ENCODE measurements around the gene NRP1. TPM values are rescaled to one million over a fixed set of nuclear protein-coding genes. Genes with fewer than 3 reads are reported as not detected.
"Not testable (repeated sequence)": the region's sequence is repeated elsewhere in the genome, so short reads cannot be mapped to it uniquely, and the experiment has no call there.

NRP1 gene
- total RNA-seq, 1 donor from 2014 or later, result 209 TPM

DNA sequence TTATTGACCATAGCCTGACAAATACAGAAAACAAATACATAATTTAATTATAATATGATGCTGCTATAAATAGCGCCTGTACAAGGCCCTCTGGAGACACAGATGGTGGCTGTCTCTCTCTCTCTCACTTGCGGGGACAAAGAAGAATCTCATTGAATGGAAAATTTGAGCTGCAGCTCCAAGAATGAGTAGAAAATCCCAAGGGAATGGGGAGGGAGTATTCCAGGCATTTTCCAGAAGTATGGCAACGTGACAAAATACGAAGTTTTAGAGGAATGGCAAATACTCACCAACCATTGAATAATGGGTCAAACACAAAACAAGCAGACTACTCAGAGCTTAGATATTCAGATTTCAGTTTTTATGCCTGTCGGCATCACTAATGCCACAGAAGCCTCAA, 179.9 kb downstream of the NRP1 start:
- DNase-seq (ENCODE audit: extremely low read depth, low read depth, low spot score), result no peak

DNA sequence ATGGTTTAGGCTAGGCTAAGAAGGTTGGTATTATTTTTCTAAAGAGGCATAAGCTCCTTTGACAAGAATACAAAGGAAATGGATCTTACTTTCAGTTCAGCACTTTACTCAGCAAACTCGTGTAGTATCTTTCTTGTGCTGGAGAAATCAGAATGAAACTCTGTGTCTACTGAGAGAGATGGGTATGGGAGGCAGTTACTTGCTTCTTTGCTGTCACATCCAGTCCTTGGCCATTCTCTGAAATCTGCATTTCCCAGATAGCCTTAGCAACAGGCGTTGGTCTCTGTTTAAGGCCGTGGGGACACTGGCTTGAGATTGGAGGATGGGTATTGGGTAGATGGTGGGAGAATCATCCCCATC, 180.5 kb downstream of the NRP1 start:
- no peak for DNase-seq (ENCODE audit: extremely low read depth, low read depth, low spot score)

DNA sequence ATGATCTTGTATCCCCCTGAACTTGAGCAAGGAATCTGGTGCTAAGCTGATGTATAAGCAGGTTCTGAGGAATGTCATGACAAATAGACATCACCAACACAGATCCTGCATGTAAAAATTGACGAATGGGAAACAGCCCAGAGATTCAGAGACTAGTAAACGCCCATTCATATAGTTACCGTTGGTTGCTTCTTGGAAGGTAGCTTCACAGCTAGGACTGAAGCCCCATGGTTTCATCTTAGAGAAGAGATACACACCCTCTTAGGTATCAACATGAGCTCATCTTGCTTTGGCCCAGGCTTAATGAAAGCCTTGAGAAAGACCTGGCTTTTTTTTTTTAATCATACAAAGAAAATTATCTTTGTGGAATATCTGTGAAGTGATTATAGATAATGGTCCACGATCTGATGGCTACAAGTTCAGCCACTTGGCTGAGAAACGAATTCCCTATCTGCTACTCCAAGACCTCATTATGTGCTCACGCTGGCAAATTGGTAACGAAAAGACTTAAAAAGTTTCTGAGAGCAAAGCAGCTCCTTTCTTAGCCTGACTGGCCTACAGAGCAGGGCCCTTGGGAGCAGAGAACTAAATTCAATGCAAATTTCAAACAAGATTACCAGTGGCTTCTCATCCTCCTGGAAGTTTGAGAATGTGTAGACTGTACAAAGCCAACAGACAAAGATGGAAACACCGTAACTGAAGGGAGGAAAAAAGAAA, 181.1 kb downstream of the NRP1 start:
- no peak for DNase-seq (ENCODE audit: extremely low read depth, low read depth, low spot score)

DNA sequence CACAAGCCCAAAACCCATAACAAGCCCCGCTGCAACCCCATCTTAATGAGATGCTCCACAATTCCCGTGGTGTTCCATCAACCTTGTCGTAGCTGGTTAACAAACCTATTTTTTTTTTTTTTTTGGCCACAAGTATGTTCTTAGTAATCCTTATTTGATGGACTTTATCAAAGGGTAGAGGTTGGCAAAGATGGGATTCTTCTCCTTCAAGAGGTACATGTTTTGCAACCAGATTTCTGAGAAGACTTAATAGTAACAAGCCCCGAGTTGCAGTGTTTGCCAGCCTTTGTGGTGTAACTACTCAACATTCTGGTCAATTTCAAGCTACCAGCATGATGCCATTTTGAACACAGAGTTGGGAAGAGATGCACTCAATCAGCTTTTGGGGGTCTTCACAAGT, 181.7 kb downstream of the NRP1 start:
- no peak for DNase-seq (ENCODE audit: extremely low read depth, low read depth, low spot score)

DNA sequence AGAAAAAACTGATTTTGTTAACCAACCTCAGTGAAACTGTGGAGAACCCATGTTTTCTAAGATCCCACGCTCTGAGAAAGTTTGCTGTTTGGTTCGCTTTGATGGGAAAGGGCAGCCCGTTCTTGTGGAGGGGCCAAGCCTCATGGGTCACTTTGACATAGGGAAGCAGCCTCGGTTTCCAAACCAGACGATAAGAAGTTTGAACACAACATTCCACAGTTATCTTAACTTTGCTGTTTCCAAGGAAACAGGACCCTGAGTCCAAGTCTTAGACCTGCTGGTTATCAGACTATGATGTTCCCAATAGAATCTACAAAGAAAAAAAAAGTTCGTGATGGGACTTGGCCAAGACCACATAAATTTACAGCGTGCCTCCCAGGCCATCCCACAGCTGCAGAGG, 182.3 kb downstream of the NRP1 start:
- no peak for DNase-seq (ENCODE audit: extremely low read depth, low read depth, low spot score)

DNA sequence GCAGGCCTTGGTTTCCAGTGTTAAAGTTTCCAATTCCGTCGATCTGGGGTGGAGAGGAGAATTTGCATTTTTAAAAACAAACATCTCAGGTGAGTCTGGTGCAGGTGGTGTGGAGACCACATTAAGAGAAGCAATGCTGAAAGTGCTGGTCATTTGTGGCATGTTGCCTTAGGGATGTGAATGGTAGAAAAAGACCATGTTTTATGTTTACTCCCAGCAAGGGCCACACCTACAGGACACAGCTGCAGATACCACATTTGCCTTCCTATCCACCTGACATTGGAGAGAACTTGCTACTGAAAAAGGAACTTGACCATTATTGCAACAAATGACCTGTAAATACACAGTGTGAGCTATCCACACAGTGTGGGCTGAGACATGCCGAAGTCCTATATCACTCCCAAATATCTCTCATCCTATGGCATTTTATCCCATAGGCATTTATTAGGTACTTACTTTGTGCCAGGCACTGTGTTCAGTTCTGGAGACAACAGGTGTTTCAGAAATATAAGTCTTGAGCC, 183.1 kb downstream of the NRP1 start:
- no peak for DNase-seq (ENCODE audit: extremely low read depth, low read depth, low spot score)

DNA sequence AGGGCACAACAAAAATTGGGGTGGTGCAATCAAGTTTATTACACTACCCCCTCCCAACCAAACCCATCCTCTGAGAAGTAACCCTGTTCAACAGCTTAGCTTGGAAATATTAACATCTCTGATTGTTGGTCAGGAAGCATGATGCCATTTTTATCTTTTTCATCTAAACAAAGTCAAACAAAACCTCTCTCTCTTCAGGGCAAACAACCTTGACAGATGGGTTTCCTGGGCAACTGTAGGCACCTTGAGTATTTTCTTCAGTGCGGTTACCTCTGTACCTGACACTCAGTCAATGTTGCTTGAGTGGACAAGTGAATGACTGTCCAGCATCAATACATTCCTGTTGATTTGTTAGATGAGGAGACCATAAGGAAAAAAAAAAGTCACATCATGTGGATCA, 183.6 kb downstream of the NRP1 start:
- no peak for DNase-seq (ENCODE audit: extremely low read depth, low read depth, low spot score)

DNA sequence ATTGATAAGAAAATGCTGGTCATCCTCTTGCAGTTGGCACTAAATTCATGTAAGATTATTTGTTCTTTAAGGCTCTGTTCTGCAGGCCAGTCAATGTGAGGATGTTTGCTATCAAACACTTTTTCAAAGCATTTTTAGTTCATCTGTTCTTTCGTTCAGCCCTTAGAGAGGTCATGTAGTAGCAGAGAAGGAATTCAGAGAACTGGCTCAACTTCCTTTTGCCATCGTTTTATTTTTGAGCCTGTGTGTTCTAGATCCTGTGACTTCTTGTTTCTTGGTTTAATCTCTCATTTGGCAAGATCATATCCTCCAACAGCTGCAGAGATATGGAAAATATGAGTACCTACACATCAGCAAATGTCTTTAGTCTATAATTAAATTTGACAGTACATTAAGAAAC, 184.3 kb downstream of the NRP1 start:
- no peak for DNase-seq (ENCODE audit: extremely low read depth, low read depth, low spot score)

DNA sequence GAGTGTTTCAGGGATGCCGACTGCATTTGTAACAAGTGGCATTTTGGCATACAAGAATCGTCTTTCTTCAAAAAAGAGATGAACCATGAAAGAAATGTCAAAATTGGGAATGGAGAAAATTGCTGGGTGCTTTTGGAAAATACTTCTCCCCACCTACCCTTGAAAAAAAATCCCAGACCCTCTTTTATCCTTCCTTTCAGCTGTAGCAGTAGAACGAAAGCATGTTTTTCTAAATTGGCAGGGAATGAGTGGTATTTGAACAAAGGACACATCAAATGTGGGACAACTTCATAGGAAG, 187.5 kb downstream of the NRP1 start:
- no peak for DNase-seq (ENCODE audit: extremely low read depth, low read depth, low spot score)

DNA sequence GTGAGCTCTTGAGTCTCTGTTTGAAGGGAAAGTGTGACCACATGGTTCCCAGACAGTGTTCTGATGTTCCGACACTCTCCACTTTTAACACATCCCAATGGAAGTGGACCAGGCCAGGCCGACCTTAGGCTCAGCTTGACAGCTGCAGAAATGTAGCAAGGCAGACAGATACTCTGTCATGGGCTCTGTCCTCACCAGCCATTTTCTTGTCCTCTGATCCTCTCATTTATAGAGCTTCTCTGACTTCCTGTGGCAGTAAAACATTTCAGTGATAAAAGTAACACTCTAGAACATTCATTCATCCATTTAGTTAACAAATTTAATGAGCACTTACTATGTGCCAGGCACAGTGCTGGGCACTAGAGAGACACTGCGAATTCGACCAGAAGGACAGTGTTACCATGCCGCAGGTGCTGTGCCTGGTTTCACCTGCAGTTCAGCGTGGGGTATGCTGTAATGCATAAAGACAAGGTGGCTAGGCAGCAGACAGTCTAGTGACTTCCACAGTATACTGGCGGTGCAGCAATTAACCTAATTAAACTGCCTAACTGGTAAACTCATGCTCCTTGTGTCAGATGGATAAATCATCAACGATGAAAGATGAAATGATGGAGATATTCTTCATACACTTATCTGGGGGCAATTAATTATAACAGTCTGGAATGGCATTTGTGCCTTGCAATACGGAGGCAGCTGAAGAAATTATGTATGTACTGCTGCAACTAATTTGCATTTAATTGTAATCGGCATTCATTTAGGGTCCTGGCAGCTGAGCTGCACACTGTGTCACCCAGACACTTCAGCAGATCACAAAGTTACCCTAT, 188.1 kb downstream of the NRP1 start:
- no peak for DNase-seq (ENCODE audit: extremely low read depth, low read depth, low spot score)

DNA sequence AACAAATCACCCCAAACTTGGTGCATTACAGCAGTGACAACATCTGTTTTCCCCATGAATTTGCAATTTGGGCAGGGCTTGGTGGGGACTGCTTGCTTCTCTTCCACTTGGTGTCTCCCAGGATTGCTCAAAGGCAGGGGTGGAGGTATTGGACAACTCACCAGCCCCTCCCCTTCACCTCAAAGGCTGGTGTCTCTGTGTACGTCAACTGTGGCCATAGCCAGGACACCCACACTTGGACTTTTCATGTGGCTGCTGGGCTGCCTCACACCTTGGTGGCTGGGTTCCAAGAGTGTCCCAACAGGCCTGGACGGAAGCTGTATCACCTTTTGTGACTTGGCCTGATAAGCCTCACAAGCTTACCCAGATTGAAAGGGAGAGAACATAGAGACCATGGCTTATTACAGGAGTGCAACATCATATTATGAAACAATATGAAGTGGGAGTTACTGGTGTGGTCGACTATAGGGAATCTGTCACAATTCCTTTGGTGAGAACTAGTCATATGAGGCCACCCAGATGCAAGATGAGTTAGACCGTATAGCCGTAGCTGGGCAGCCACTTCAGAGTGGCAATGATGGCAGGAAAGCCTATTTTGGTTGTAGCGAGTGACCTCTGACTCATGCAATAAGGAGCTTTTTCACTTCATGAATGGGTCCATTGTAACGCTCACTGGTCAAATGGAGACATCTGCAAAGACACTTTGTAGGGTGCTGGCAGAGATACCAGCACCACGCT, 188.8 kb downstream of the NRP1 start:
- no peak for DNase-seq (ENCODE audit: extremely low read depth, low read depth, low spot score)

DNA sequence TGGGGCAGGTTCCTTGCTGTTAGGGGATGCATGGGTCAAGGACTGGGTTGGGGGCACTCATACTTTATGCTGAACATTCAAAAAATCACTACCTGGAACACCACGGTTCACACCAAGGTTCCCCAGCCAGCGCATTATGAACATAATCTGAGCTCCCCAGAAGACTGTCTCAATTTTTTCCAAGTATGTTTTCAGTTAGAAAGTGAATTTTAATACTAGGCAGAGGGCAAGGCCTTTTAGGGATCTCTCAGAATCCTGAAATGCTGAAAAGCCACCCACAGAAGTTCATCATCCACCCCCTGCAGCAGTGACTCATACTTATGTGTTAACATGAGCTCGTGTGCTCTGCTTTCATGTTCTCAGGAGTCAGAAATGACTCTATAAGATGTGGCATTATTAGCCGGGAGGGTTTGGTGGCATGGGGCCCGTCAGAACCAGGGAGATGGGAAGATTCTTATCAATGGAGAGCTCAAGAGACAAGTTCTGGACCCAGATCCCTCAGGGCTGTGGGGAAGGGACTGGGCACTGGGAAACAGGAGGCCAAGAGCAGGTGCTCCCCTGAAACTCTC, 191.2 kb downstream of the NRP1 start:
- DNase-seq (ENCODE audit: extremely low read depth, low read depth, low spot score), result no peak

DNA sequence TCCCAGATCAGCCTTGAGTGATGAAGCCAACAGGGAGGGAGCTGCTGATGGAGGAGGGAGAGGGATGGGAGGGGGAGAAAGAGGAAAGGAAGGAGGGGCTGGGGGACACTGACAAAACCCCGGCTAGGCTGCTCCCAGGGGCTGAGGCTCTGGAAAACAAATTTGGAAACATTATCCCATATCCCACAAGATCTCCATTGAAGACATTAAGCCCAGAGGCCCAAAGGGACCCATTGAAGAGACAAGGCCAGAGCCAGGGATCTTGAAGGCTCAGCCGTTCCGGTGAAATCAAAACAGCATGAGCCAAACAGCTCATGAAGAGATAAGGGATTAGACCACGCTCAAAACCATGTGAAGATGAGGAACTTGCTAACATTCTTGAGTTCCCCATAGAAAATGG, 192.2 kb downstream of the NRP1 start:
- DNase-seq (ENCODE audit: extremely low read depth, low read depth, low spot score), result no peak

DNA sequence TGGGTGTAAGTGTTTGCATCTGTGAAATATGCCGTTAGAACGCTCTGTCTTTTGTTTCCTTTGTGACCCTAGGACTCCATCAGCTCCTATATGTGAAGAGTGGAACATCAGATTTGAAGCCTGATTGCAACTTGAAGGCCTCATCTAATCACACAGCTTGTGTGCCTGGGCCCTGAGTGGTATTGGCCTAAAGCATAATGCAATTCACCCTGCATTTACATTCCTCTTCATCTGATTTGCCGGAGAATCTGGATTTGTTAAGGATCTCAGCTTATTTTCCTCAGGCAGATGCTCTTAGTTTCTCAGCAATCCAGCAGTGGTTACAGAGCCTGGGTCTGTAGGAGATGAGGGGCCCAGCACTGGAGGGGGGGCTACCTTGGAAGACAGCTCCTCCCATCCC, 193.2 kb downstream of the NRP1 start:
- DNase-seq (ENCODE audit: extremely low read depth, low read depth, low spot score), result no peak

DNA sequence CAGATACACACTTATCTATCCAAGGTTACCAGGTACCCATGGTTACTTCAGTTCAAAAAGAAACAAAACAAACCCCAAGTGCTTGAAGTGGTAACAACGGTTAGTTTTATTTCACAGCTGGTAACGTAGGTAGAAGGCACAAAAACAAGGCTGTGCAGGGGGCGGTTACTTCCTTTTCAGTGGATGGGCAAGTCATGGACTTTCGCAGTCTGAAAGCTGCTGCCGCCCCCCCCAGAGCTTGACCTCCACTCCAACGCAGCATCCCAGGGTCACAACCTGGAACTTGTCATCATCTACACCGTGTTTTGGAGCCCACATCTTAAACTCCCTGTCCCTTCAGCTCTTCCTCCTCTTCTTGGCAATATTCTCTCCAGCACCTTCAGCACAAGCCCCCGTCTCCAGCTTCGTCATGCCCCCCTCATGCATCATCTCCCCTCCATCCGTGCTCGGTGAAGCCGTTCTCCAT, 195.3 kb downstream of the NRP1 start:
- DNase-seq (ENCODE audit: extremely low read depth, low read depth, low spot score), result no peak

DNA sequence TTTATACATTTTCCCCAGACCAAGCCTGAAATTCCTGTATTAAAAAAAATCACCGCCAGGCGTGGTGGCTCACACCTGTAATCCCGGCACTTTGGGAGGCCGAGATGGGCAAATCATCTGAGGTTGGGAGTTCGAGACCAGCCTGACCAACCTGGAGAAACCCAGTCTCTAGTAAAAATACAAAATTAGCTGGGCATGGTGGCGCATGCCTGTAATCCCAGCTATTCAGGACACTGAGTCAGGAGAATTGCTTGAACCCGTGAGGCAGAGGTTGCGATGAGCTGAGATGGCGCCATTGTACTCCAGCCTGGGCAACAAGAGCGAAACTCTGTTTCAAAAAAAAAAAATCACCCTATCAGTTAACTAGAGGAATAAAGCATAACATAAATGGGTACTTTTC, 195.8 kb downstream of the NRP1 start:
- not testable (repeated sequence) for DNase-seq (ENCODE audit: extremely low read depth, low read depth, low spot score)

DNA sequence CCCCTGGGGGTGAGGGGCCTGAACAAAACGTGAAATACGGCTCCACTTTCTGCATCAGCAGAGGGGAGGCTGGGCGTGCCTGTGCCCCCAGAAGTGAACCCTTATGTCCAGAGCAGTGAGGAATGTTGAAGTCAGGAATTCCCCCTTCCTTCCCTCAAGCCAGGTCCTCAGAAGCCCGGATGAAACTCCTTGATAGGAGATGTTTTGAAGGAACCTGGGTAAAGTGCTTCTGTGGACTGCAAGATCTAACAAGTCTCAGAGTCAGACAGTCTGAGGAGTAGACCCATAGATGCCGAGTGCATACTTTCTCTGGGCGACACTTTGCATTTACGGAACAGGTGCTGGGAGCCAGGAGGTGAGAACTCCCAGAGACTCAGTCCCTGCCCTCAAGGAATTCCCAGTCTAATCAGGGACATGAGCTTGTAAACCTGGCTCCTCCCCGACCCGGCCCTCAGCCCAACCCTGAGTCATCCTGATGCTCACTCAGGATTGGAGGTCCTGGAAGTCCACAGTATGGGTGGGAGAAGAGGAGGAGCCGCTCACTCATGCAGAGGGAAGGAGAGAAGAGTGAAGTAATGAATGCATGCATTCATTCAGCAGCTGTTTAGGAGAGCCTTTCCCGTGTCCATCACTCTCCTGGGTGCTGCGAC, 197.0 kb downstream of the NRP1 start:
- DNase-seq (ENCODE audit: extremely low read depth, low read depth, low spot score), result no peak

DNA sequence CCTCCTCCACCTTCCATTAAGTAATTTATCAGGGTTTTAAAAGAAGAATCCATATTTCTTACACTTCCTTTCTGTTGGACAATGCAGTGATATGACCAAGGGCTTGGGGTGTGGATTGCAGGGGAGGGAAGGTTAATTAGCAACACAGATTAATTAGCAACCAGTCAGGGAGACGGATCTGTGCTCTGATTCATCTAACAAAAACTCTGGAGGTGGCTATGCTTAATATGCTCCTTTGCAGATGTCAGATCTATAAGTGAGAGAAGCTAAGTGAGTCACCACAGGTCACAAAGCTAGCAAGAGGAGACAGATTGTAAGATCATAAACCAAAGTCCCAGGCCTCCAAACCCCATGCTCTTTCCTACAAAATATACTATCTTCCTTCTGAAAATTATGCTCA, 197.7 kb downstream of the NRP1 start:
- no peak for DNase-seq (ENCODE audit: extremely low read depth, low read depth, low spot score)

DNA sequence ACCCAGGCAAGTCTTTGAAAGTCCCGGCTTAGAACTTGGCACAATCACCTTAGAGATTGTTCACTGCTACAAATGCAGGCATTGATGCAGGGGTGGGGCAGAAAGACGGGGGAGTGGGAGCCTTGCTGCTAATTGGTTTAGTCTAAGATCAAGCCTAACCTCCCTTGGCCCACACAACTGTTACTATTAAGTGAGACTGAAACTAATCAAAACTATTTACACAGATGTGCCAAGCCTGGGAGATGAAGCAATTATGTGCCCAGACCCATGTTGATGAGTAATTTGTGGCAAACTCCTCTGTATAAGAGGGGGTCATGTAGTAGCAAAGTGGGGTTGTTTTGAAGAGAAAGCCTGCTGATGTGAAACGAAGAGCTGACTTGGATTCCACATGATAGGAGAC, 198.2 kb downstream of the NRP1 start:
- no peak for DNase-seq (ENCODE audit: extremely low read depth, low read depth, low spot score)

DNA sequence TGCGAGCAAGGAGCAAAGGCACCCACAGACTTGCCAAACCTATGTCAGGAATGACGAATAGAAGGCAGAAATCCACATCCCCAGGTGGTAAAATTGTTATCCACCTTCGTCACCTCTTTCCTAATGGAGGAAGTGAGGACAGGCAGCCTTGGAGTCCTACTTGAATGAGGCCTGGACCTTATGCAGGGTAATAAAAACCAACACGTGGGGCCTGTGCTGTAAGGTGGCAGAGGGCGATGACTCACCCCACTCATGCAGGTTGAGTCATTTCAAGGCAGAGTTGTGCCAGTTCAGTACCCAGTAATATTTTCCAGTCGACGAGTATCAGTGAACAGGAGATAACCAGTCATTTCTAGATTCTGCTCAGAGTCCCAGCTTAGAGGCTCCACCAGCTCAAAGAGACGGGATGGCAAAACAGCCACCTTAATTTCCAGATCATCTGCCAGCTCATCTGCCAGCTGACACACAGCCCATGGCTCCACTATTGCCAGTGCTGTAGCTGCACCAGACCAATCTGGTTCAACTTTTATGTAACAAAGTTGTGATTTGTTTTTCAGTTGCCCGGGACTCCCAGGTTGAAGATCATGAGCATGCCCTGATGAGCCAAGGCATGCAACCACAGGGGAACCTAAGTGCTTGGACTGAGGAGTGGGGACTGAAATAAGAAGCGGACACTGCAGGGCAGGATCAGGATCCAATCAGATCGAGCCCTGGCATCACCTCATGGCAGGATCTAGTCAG, 200.3 kb downstream of the NRP1 start:
- DNase-seq (ENCODE audit: extremely low read depth, low read depth, low spot score), result peak; percentile 70
